HCT116 (cell line): ENCODE results near the gene CIB4. TPM values are rescaled to one million over a fixed set of nuclear protein-coding genes. Genes with fewer than 3 reads are reported as not detected.

ENCODE experiments used
- ATAC-seq: fragments of 200-7000 bp; cut with Tn5 transposase; 2 replicates; pipeline ENCODE4 v1.9.1; 2020; ENCODE audit warnings: mild to moderate bottlenecking, moderate library complexity
- BruUV-seq: library from RNA; stranded (reverse); fragments of 400-500 nt; replicated peaks from 2 replicates; lab custom pipeline; 2021; lab: Mats Ljungman, UMichigan
- CTCF ChIA-PET: fragments of 300-600 bp; sonication (Branson Sonifier 250); formaldehyde crosslinking; loops from one replicate; lab custom pipeline; 2021; ENCODE audit warnings: antibody characterized with exemption; lab: Charles Lee
- POLR2A ChIA-PET: fragments of 300-600, 350-600 bp; sonication (Branson Sonifier 250); formaldehyde crosslinking; loops from one replicate; lab custom pipeline; 2021; ENCODE audit warnings: antibody characterized with exemption; lab: Charles Lee
- RAD21 ChIA-PET, 2 experiments: fragments of 300-600 bp; sonication (Branson Sonifier 250); formaldehyde crosslinking; loops; one replicate each; lab custom pipeline; 2023; ENCODE audit warnings: low total read pairs in 2 of 2; ENCODE audit not compliant: uncharacterized antibody in 2 of 2, unreplicated experiment in 2 of 2, low non-redundant PET in 1 of 2; lab: Charles Lee
- DNase-seq: peaks from one replicate; pipeline ENCODE4 v3.0.0-alpha.2; 2010; ENCODE audit warnings: low read depth, low spot score
- H2AFZ ChIP-seq: fragments of 200-600 bp; shearing (Covaris generic), sonication (generic); 2 replicates; pipeline ENCODE4 v1.6.1; 2017; ENCODE audit warnings: low read depth, mixed run types, mixed read lengths, antibody characterized with exemption, low read length; ENCODE audit not compliant: poor library complexity, severe bottlenecking
- H3K27ac ChIP-seq: 2 replicates; pipeline ENCODE4 v1.5.1; 2012; ENCODE audit warnings: low read depth, low read length
- H3K27me3 ChIP-seq: fragments of 200-600 bp; sonication (generic); 2 replicates; pipeline ENCODE4 v1.6.1; 2016; ENCODE audit warnings: mixed run types, low read length, mixed read lengths; ENCODE audit not compliant: insufficient read depth
- H3K36me3 ChIP-seq, 2 experiments: fragments of 200-500 bp in 1 of 2; fragments of 200-600 bp in 1 of 2; sonication (Bioruptor generic) in 1 of 2; sonication (generic) in 1 of 2; 2 replicates each; pipeline versions ENCODE4 v1.5.1 to v1.6.1; 2014 to 2016; ENCODE audit warnings: low read length in 2 of 2, inconsistent platforms in 1 of 2, mixed read lengths in 1 of 2, mixed run types in 1 of 2; ENCODE audit not compliant: insufficient read depth in 2 of 2, control insufficient read depth in 1 of 2
- H3K4me1 ChIP-seq, 2 experiments: fragments of 200-600 bp in 1 of 2; sonication (generic) in 1 of 2; 2 replicates each; pipeline versions ENCODE4 v1.5.1 to v1.6.1; 2012 to 2017; ENCODE audit warnings: low read length in 2 of 2, inconsistent platforms in 1 of 2, mild to moderate bottlenecking in 1 of 2, mixed read lengths in 1 of 2, mixed run types in 1 of 2, moderate library complexity in 1 of 2; ENCODE audit not compliant: insufficient read depth in 2 of 2, control insufficient read depth in 1 of 2
- H3K4me2 ChIP-seq: fragments of 200-600 bp; sonication (generic); 2 replicates; pipeline ENCODE4 v1.6.1; 2017; ENCODE audit warnings: mixed run types, low read length, mixed read lengths
- H3K4me3 ChIP-seq, 2 experiments: fragments of 200-600 bp in 1 of 2; sonication (generic) in 1 of 2; replicated peaks in 1 of 2; 2 replicates each; pipeline ENCODE4 v1.5.1; 2011 to 2016; ENCODE audit warnings: low read length in 2 of 2, control low read depth in 1 of 2, low read depth in 1 of 2, mild to moderate bottlenecking in 1 of 2, mixed read lengths in 1 of 2, mixed run types in 1 of 2
- H3K79me2 ChIP-seq: fragments of 200-600 bp; sonication (generic); 2 replicates; pipeline ENCODE4 v1.6.1; 2017; ENCODE audit warnings: mild to moderate bottlenecking, mixed run types, low read length, moderate library complexity, mixed read lengths; ENCODE audit not compliant: insufficient read depth
- H3K9ac ChIP-seq: fragments of 200-600 bp; sonication (generic); 2 replicates; pipeline ENCODE4 v1.6.1; 2016; ENCODE audit warnings: low read length, mixed read lengths
- H3K9me2 ChIP-seq: fragments of 200-600 bp; sonication (generic), shearing (Covaris generic); 2 replicates; pipeline ENCODE4 v1.6.1; 2017; ENCODE audit warnings: mixed run types, mild to moderate bottlenecking, moderate library complexity; ENCODE audit not compliant: insufficient read depth
- H3K9me3 ChIP-seq, 2 experiments: fragments of 200-500 bp in 1 of 2; fragments of 200-600 bp in 1 of 2; sonication (Bioruptor generic) in 1 of 2; sonication (generic) in 1 of 2; 2 replicates each; pipeline ENCODE4 v1.6.1; 2014 to 2017; ENCODE audit warnings: low read length in 2 of 2, mixed read lengths in 2 of 2, inconsistent platforms in 1 of 2, low read depth in 1 of 2, mild to moderate bottlenecking in 1 of 2, mixed run types in 1 of 2, moderate library complexity in 1 of 2; ENCODE audit not compliant: control insufficient read depth in 1 of 2, insufficient read depth in 1 of 2
- H4K20me1 ChIP-seq: fragments of 200-600 bp; sonication (generic), shearing (Covaris generic); 2 replicates; pipeline ENCODE4 v1.6.1; 2017; ENCODE audit warnings: mixed run types, mild to moderate bottlenecking, moderate library complexity; ENCODE audit not compliant: insufficient read depth
- CBX3 ChIP-seq: IDR thresholded peaks from 2 replicates; pipeline ENCODE4 v1.6.1; 2012; ENCODE audit warnings: low read depth
- EGR1 ChIP-seq: IDR thresholded peaks from 2 replicates; pipeline ENCODE4 v1.6.1; 2012; ENCODE audit warnings: low read depth
- ELF1 ChIP-seq: IDR thresholded peaks from 2 replicates; pipeline ENCODE4 v1.6.1; 2012; ENCODE audit warnings: low read depth, borderline replicate concordance
- FOSL1 ChIP-seq: IDR thresholded peaks from 2 replicates; pipeline ENCODE4 v1.6.1; 2012; ENCODE audit warnings: low read depth
- MAX ChIP-seq: IDR thresholded peaks from 2 replicates; pipeline ENCODE4 v1.6.1; 2012
- POLR2A ChIP-seq: IDR thresholded peaks from 2 replicates; pipeline ENCODE4 v1.7.0; 2011; ENCODE audit warnings: borderline replicate concordance; ENCODE audit not compliant: insufficient read depth, insufficient read length; ENCODE audit errors: extremely low read depth
- POLR2AphosphoS5 ChIP-seq: IDR thresholded peaks from 2 replicates; pipeline ENCODE4 v1.6.1; 2011; ENCODE audit warnings: mild to moderate bottlenecking, low read depth, low read length, moderate library complexity
- RAD21 ChIP-seq: IDR thresholded peaks from 2 replicates; pipeline ENCODE4 v1.6.1; 2012; ENCODE audit warnings: low read depth, mild to moderate bottlenecking
- REST ChIP-seq: IDR thresholded peaks from 2 replicates; pipeline ENCODE4 v1.6.1; 2012; ENCODE audit warnings: low read depth
- SP1 ChIP-seq: IDR thresholded peaks from 2 replicates; pipeline ENCODE4 v1.6.1; 2012; ENCODE audit warnings: low read depth
- SRF ChIP-seq: IDR thresholded peaks from 2 replicates; pipeline ENCODE4 v1.6.1; 2012; ENCODE audit warnings: low read depth
- YY1 ChIP-seq: IDR thresholded peaks from 2 replicates; pipeline ENCODE4 v1.6.1; 2011; ENCODE audit warnings: low read length, low read depth, moderate library complexity, mild to moderate bottlenecking; ENCODE audit not compliant: insufficient replicate concordance; ENCODE audit errors: extremely low read depth
- ZBTB33 ChIP-seq: IDR thresholded peaks from 2 replicates; pipeline ENCODE4 v1.6.1; 2011; ENCODE audit warnings: mild to moderate bottlenecking, low read length, moderate library complexity; ENCODE audit not compliant: insufficient replicate concordance; ENCODE audit errors: extremely low read depth
- ZFX ChIP-seq: fragments of 450-650 bp; IDR thresholded peaks from 2 replicates; pipeline ENCODE4 v1.6.1; 2017
- ZNF274 ChIP-seq: fragments of 200-500 bp; sonication (Bioruptor generic); IDR thresholded peaks from 2 replicates; pipeline ENCODE4 v1.6.1; 2014; ENCODE audit warnings: mild to moderate bottlenecking, low read depth, low read length, inconsistent platforms
- intact Hi-C: fragments of 100-400 bp; cut with micrococcal nuclease; formaldehyde crosslinking; loops from 2 replicates; pipeline ENCODE4 v1.10.0; 2022
- total RNA-seq: library from RNA; stranded (reverse); gene quantifications from one replicate; pipeline ENCODE4 v1.2.1, GENCODE V29; 2021; ENCODE audit not compliant: unreplicated experiment

CIB4 gene
- total RNA-seq, 1 experiment from 2014 or later, result not detected

GRCh38 chr2:26610504-26611335 is 30.4 kb downstream of the CIB4 start:
- H3K9me3 ChIP-seq, result no peaks in the 10 kb centered on the region
- ChIA-PET CTCF (no interaction called here), RAD21 (no interaction called here), POLR2A (no interaction called here)
- DNase-seq (no peak), ATAC-seq (no peak)
- no peak for TF ChIP-seq RAD21
- no peak for TF ChIP-seq REST
- no peak for TF ChIP-seq YY1
- TF ChIP-seq ZFX, result no peak
- no peak for TF ChIP-seq MAX
- no peak for TF ChIP-seq SRF
- no peak for TF ChIP-seq ZBTB33
- no peak for TF ChIP-seq EGR1
- TF ChIP-seq POLR2A, result no peak
- TF ChIP-seq FOSL1, result no peak
- TF ChIP-seq SP1, result no peak
- TF ChIP-seq ELF1, result no peak
- no peak for TF ChIP-seq ZNF274
- no peak for TF ChIP-seq POLR2AphosphoS5
- TF ChIP-seq CBX3, result no peak
- H3K36me3 ChIP-seq, result no peaks in the 10 kb centered on the region
- H3K79me2 ChIP-seq, result no peaks in the 10 kb centered on the region
- no peak overlapping the region for H3K9ac ChIP-seq
- no peaks in the 10 kb centered on the region for H3K9me2 ChIP-seq
- BruUV-seq, result no TSS peak
- no peak overlapping the region for H2AFZ ChIP-seq
- no peaks in the 10 kb centered on the region for H3K27me3 ChIP-seq
- peaks cover 14 to 21% of the 10 kb centered on the region in 2 experiments; a peak in 3 of 4 replicates for H3K4me1 ChIP-seq
- no peaks in the 10 kb centered on the region for H4K20me1 ChIP-seq
- no peak overlapping the region for H3K4me2 ChIP-seq
- no peak overlapping the region for H3K4me3 ChIP-seq
- intact Hi-C loops, result no loop called here
- no peak overlapping the region for H3K27ac ChIP-seq
